H1 (cell line): ENCODE results near the gene MAIP1. TPM values are rescaled to one million over a fixed set of nuclear protein-coding genes. Genes with fewer than 3 reads are reported as not detected.
A peak's percentile ranks its signal among the peaks of the same experiment; 100 is the strongest.

Experiments used
- CTCF ChIA-PET: fragments of 300-600 bp; sonication (Branson Sonifier 250); formaldehyde crosslinking; loops from one replicate; lab custom pipeline; 2021; ENCODE audit not compliant: partially characterized antibody; lab: Charles Lee
- POLR2A ChIA-PET: fragments of 300-600 bp; sonication (Branson Sonifier 250); formaldehyde crosslinking; loops from one replicate; lab custom pipeline; 2021; ENCODE audit warnings: inconsistent platforms; ENCODE audit not compliant: partially characterized antibody; lab: Charles Lee
- DNase-seq, 2 experiments: peaks; one replicate each; pipeline versions ENCODE4 v3.0.0 to v3.0.0-alpha.2; 2010 to 2022; ENCODE audit warnings: low spot score in 2 of 2, low read depth in 1 of 2, mixed read lengths in 1 of 2
- FAIRE-seq: peaks from 2 replicates; lab custom pipeline; 2011; peaks lifted over from hg19 to GRCh38; lab: Jason Lieb, UNC
- H2AFZ ChIP-seq: 2 replicates; pipeline ENCODE4 v1.8.1; 2012; ENCODE audit warnings: low read length, inconsistent platforms
- H2AK5ac ChIP-seq: 2 replicates; pipeline ENCODE4 v1.6.1; 2013; ENCODE audit warnings: low read depth, low read length
- H2BK120ac ChIP-seq: replicated peaks from 2 replicates; pipeline ENCODE3; 2013; ENCODE audit warnings: low read depth, low read length, inconsistent platforms
- H2BK12ac ChIP-seq: 2 replicates; pipeline ENCODE4 v1.6.1; 2013; ENCODE audit warnings: low read depth, low read length
- H2BK15ac ChIP-seq: 2 replicates; pipeline ENCODE4 v1.6.1; 2013; ENCODE audit warnings: low read length
- H2BK20ac ChIP-seq: 2 replicates; pipeline ENCODE4 v1.6.1; 2013; ENCODE audit warnings: low read length
- H2BK5ac ChIP-seq: 2 replicates; pipeline ENCODE4 v1.6.1; 2013; ENCODE audit warnings: low read depth, low read length
- H3K14ac ChIP-seq: 2 replicates; pipeline ENCODE4 v1.6.1; 2013; ENCODE audit warnings: inconsistent platforms; ENCODE audit not compliant: insufficient read length
- H3K18ac ChIP-seq: 2 replicates; pipeline ENCODE4 v1.6.1; 2013; ENCODE audit warnings: low read length; ENCODE audit errors: extremely low read depth
- H3K23ac ChIP-seq: 2 replicates; pipeline ENCODE4 v1.6.1; 2013; ENCODE audit warnings: inconsistent platforms; ENCODE audit not compliant: insufficient read length
- H3K23me2 ChIP-seq: 2 replicates; pipeline ENCODE4 v1.6.1; 2013; ENCODE audit warnings: low read depth, low read length
- H3K27ac ChIP-seq: 2 replicates; pipeline ENCODE4 v1.6.1; 2011; ENCODE audit warnings: low read depth, low read length, inconsistent platforms
- H3K27me3 ChIP-seq, 4 experiments: replicated peaks in 1 of 4; 1 replicate in 1 of 4; 2 replicates in 3 of 4; pipeline versions ENCODE4 v1.6.1 to v1.8.1; 2011 to 2013; ENCODE audit warnings: low read length in 3 of 4, mild to moderate bottlenecking in 3 of 4, inconsistent platforms in 2 of 4, mixed read lengths in 2 of 4, moderate library complexity in 1 of 4; ENCODE audit not compliant: control insufficient read depth in 3 of 4, insufficient read depth in 3 of 4; ENCODE audit errors: extremely low read depth in 1 of 4
- H3K36me3 ChIP-seq, 4 experiments: 2 replicates each; pipeline versions ENCODE4 v1.6.1 to v1.8.1; 2011 to 2013; ENCODE audit warnings: mild to moderate bottlenecking in 4 of 4, low read length in 3 of 4, moderate library complexity in 2 of 4, control low read depth in 1 of 4, inconsistent platforms in 1 of 4; ENCODE audit not compliant: insufficient read depth in 4 of 4, control insufficient read depth in 2 of 4
- H3K4ac ChIP-seq: replicated peaks from 2 replicates; pipeline ENCODE3; 2013; ENCODE audit warnings: low read length, low read depth, mixed read lengths, inconsistent platforms; ENCODE audit not compliant: insufficient read length
- H3K4me1 ChIP-seq, 4 experiments: replicated peaks in 1 of 4; 1 replicate in 1 of 4; 2 replicates in 3 of 4; pipeline versions ENCODE4 v1.6.1 to v1.8.1; 2011 to 2013; ENCODE audit warnings: low read length in 3 of 4, inconsistent platforms in 2 of 4, mixed read lengths in 1 of 4; ENCODE audit not compliant: insufficient read depth in 4 of 4, control insufficient read depth in 3 of 4
- H3K4me2 ChIP-seq, 2 experiments: 2 replicates each; pipeline versions ENCODE4 v1.6.1 to v1.8.1; 2011 to 2013; ENCODE audit warnings: low read depth in 2 of 2, low read length in 2 of 2, control low read depth in 1 of 2, inconsistent platforms in 1 of 2, mild to moderate bottlenecking in 1 of 2; ENCODE audit not compliant: insufficient read depth in 1 of 2
- H3K4me3 ChIP-seq, 4 experiments: fragments of 200-600, 300-600 bp in 1 of 4; sonication (generic), shearing (Covaris generic), sonication (Bioruptor Twin) in 1 of 4; 2 replicates each; pipeline versions ENCODE4 v1.5.1 to v1.8.1; 2011 to 2016; ENCODE audit warnings: low read length in 4 of 4, low read depth in 3 of 4, control low read depth in 2 of 4, inconsistent platforms in 2 of 4, mild to moderate bottlenecking in 2 of 4, mixed read lengths in 1 of 4, moderate library complexity in 1 of 4; ENCODE audit not compliant: insufficient read depth in 2 of 4; ENCODE audit errors: extremely low read depth in 1 of 4
- H3K56ac ChIP-seq: replicated peaks from 2 replicates; pipeline ENCODE3; 2013; ENCODE audit warnings: low read depth, mild to moderate bottlenecking, mixed read lengths, low read length, inconsistent platforms; ENCODE audit not compliant: insufficient read length
- H3K79me1 ChIP-seq: 2 replicates; pipeline ENCODE4 v1.6.1; 2013; ENCODE audit warnings: low read depth, low read length, control low read depth
- H3K79me2 ChIP-seq, 2 experiments: 2 replicates each; pipeline versions ENCODE4 v1.6.1 to v1.8.1; 2012 to 2013; ENCODE audit warnings: low read length in 2 of 2, mild to moderate bottlenecking in 2 of 2, inconsistent platforms in 1 of 2; ENCODE audit not compliant: insufficient read depth in 2 of 2, control insufficient read depth in 1 of 2
- H3K9ac ChIP-seq, 4 experiments: replicated peaks in 1 of 4; 1 replicate in 1 of 4; 2 replicates in 3 of 4; pipeline versions ENCODE4 v1.6.1 to v1.8.1; 2011 to 2013; ENCODE audit warnings: low read depth in 3 of 4, low read length in 3 of 4, control low read depth in 2 of 4, mild to moderate bottlenecking in 2 of 4, moderate library complexity in 2 of 4, inconsistent platforms in 1 of 4; ENCODE audit errors: extremely low read depth in 1 of 4
- H3K9me3 ChIP-seq, 2 experiments: 2 replicates each; pipeline versions ENCODE4 v1.6.1 to v1.8.1; 2012 to 2013; ENCODE audit warnings: mild to moderate bottlenecking in 2 of 2, moderate library complexity in 2 of 2, control low read depth in 1 of 2, inconsistent platforms in 1 of 2, low read depth in 1 of 2, low read length in 1 of 2, mixed read lengths in 1 of 2; ENCODE audit not compliant: insufficient read depth in 2 of 2
- H4K20me1 ChIP-seq, 2 experiments: replicated peaks in 1 of 2; 2 replicates each; pipeline versions ENCODE3 to v1.8.1; 2011 to 2013; ENCODE audit warnings: inconsistent platforms in 2 of 2, low read length in 2 of 2, mild to moderate bottlenecking in 1 of 2; ENCODE audit not compliant: insufficient read depth in 2 of 2, control insufficient read depth in 1 of 2
- H4K5ac ChIP-seq: 2 replicates; pipeline ENCODE4 v1.6.1; 2013; ENCODE audit warnings: low read length, low read depth, mixed read lengths, inconsistent platforms; ENCODE audit not compliant: insufficient read length
- H4K8ac ChIP-seq: 2 replicates; pipeline ENCODE4 v1.8.0; 2013; ENCODE audit warnings: mild to moderate bottlenecking, moderate library complexity, low read length, inconsistent platforms; ENCODE audit not compliant: insufficient read depth; ENCODE audit errors: extremely low read depth
- H4K91ac ChIP-seq: replicated peaks from 2 replicates; pipeline ENCODE3; 2013; ENCODE audit warnings: low read length, mixed read lengths, inconsistent platforms; ENCODE audit not compliant: insufficient read length
- EGR1 ChIP-seq: IDR thresholded peaks from 2 replicates; pipeline ENCODE4 v1.6.1; 2011; ENCODE audit warnings: low read depth, low read length, borderline replicate concordance
- JUN ChIP-seq: IDR thresholded peaks from 2 replicates; pipeline ENCODE4 v1.6.1; 2011; ENCODE audit warnings: low read depth, mild to moderate bottlenecking, improper control_type of control experiment, low read length
- KDM1A ChIP-seq: fragments of 200-600, 300-600 bp; sonication (generic); IDR thresholded peaks from 2 replicates; pipeline ENCODE4 v1.7.1; 2016; ENCODE audit warnings: mild to moderate bottlenecking, low read length, borderline replicate concordance
- MAFK ChIP-seq: IDR thresholded peaks from 2 replicates; pipeline ENCODE4 v1.6.1; 2012; ENCODE audit warnings: low read depth, mild to moderate bottlenecking, improper control_type of control experiment, low read length
- NANOG ChIP-seq: IDR thresholded peaks from 2 replicates; pipeline ENCODE4 v1.6.1; 2011; ENCODE audit warnings: low read length, low read depth, mild to moderate bottlenecking, inconsistent platforms; ENCODE audit not compliant: insufficient read depth, poor library complexity, severe bottlenecking
- RAD21 ChIP-seq, 2 experiments: IDR thresholded peaks in 1 of 2; conservative IDR thresholded peaks in 1 of 2; 2 replicates each; pipeline ENCODE4 v1.6.1; 2011; ENCODE audit warnings: low read depth in 2 of 2, low read length in 2 of 2, improper control_type of control experiment in 1 of 2, inconsistent platforms in 1 of 2, mild to moderate bottlenecking in 1 of 2, moderate library complexity in 1 of 2
- RFX5 ChIP-seq: IDR thresholded peaks from 2 replicates; pipeline ENCODE4 v1.6.1; 2011; ENCODE audit warnings: low read depth, low read length, improper control_type of control experiment, borderline replicate concordance
- SIN3A ChIP-seq, 2 experiments: IDR thresholded peaks in 1 of 2; conservative IDR thresholded peaks in 1 of 2; 2 replicates each; pipeline ENCODE4 v1.6.1; 2011 to 2012; ENCODE audit warnings: low read length in 2 of 2, improper control_type of control experiment in 1 of 2, low read depth in 1 of 2, mild to moderate bottlenecking in 1 of 2
- SIX5 ChIP-seq: IDR thresholded peaks from 2 replicates; pipeline ENCODE4 v1.6.1; 2011; ENCODE audit warnings: mild to moderate bottlenecking, low read depth, low read length
- SP1 ChIP-seq: IDR thresholded peaks from 2 replicates; pipeline ENCODE4 v1.6.1; 2011; ENCODE audit warnings: low read depth, low read length
- TEAD4 ChIP-seq: IDR thresholded peaks from 2 replicates; pipeline ENCODE4 v1.6.1; 2012; ENCODE audit warnings: low read depth, low read length, inconsistent platforms, mixed read lengths
- WGBS, 2 experiments: shearing (Covaris generic) in 1 of 2; methylation state at CpG; one replicate each; pipeline versions ENCODE4 v1.1.6 to v1.1.7; 2013 to 2015; ENCODE audit warnings: low lambda C conversion rate in 2 of 2, mixed read lengths in 2 of 2, inconsistent platforms in 1 of 2, low coverage in 1 of 2, missing lambda C conversion rate in 1 of 2; ENCODE audit not compliant: insufficient replicate concordance in 2 of 2, insufficient coverage in 1 of 2, insufficient read length in 1 of 2; ENCODE audit errors: extremely low coverage in 1 of 2, missing lambda C conversion rate in 1 of 2; 5-methylcytosine and 5-hydroxymethylcytosine counted together
- polyA plus RNA-seq, 7 experiments: library from polyadenylated mRNA; depleted of rRNA in 3 of 7; stranded (reverse) in 5 of 7; unstranded in 2 of 7; fragments of >200 nt in 5 of 7; fragments of 200-250 nt in 2 of 7; gene quantifications; 1 replicate in 5 of 7; 2 replicates in 1 of 7; 4 replicates in 1 of 7; pipeline versions ENCODE4 v1.2.1 to v1.2.3, GENCODE V29; 2011 to 2013; ENCODE audit warnings: missing spikeins in 2 of 7, mixed read lengths in 2 of 7
- total RNA-seq: library from RNA; stranded (reverse); fragmentation: NEBNext Ultra II Directional; extraction: Animal tissue kit (Norgen Biotek cat#: 25700); gene quantifications from 2 replicates; pipeline ENCODE4 v1.2.1, GENCODE V29; 2021

MAIP1 gene
- total and polyA plus RNA-seq, 2 of the 8 experiments (the other 6 are each of a cell fraction or from before 2014, with no cell fraction given), result 23.2 to 28.5 TPM

DNA sequence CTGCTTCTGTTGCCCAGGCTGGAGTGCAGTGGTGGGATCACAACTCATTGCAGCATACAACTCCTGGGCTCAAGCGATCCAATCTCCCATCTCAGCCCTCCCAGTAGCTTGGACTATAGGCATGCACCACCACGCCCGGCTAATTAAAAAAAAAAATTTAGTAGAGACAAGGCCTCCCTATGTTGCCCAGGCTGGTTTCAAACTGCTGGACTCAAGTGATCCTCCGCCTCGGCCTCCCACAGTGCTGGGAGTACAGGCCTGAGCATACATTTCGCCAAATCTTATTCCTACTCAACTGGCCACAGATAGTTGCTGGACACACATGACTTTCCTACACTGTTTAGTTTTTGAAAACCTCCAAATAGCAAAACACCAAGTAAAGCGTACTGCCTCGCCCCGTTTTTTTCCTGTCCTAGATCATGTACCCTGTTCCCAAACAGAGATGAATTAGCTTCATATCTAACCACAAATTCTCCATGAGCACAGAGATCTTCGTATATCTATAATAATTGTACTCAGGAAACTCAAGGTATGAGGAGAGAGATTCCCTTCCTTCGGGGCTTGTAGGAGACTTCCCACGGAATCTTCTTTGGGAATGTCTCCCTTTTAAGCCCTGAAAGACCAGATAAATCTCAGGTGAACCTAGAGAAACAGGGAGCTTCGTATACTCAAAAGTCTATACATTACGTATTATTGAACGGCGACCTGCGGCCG is 44.9 kb upstream of the MAIP1 start:
- H3K4me2 ChIP-seq, result peak overlapping the region; percentile 81 to 89
- H3K23ac ChIP-seq, result no peak overlapping the region
- 41% methylated on average over 18 of the region's 18 CpGs; no CpG with 5 or more reads in 1 of the 2 experiments for WGBS, 2 experiments
- H3K9ac ChIP-seq, result peak overlapping the region; percentile 34 to 72 (median 58)
- no peaks in the 10 kb centered on the region for H3K27me3 ChIP-seq
- H3K18ac ChIP-seq, result peak overlapping the region; percentile 39; the same call in 1 of the 2 replicates
- ChIA-PET POLR2A (interaction anchor here (0.8 to 2.7 kb wide), 12 partner anchors 8 to 123 kb away, joined by 3 to 14 read pairs (median 5); no protein-coding TSS in a partner anchor), CTCF (interaction anchor here (0.7 to 1.2 kb wide), 3 partner anchors 27 to 439 kb away, joined by 3 read pairs; no protein-coding TSS in a partner anchor)
- peaks cover 0 to 3% (median 0%) of the 10 kb centered on the region in 4 experiments; a peak in 2 of 7 replicates for H3K4me1 ChIP-seq
- peak overlapping the region; percentile 3; the same call in 1 of the 2 replicates for H2BK12ac ChIP-seq
- H3K79me2 ChIP-seq, result peaks cover 28 to 37% of the 10 kb centered on the region in 2 experiments
- DNase-seq (no peak), FAIRE-seq (no peak)
- H3K14ac ChIP-seq, result no peak overlapping the region
- peak overlapping the region; percentile 77 for H4K8ac ChIP-seq
- no peaks in the 10 kb centered on the region for H3K9me3 ChIP-seq
- no peaks in the 10 kb centered on the region; the same call in none of the 2 replicates for H3K23me2 ChIP-seq
- no peak overlapping the region for H2BK120ac ChIP-seq
- H2BK15ac ChIP-seq, result no peak overlapping the region
- no peak overlapping the region for H3K4ac ChIP-seq
- H3K4me3 ChIP-seq, result peak overlapping the region; percentile 51 to 97 (median 74)
- H4K91ac ChIP-seq, result no peak overlapping the region
- no peak overlapping the region for H2BK20ac ChIP-seq
- H4K5ac ChIP-seq, result peak overlapping the region; percentile 67
- no peak overlapping the region; the same call in 1 of the 2 replicates for H2BK5ac ChIP-seq
- no peak overlapping the region for H2AK5ac ChIP-seq
- peaks cover 0 to 15% (median 3%) of the 10 kb centered on the region in 4 experiments; a peak in 4 of 8 replicates for H3K36me3 ChIP-seq
- H3K27ac ChIP-seq, result peak overlapping the region; percentile 77
- no peak overlapping the region for H3K56ac ChIP-seq
- peak overlapping the region; percentile 98 for H2AFZ ChIP-seq
- peaks cover 1% of the 10 kb centered on the region in 2 experiments for H4K20me1 ChIP-seq
- no peaks in the 10 kb centered on the region for H3K79me1 ChIP-seq
- TF ChIP-seq MAFK, result no peak
- TF ChIP-seq SP1, result no peak
- TF ChIP-seq EGR1, result no peak
- no peak for TF ChIP-seq RFX5
- TF ChIP-seq JUN, result no peak
- TF ChIP-seq SIN3A (conservative IDR thresholded peaks at IDR 0.05 in 1 of 2, IDR thresholded peaks at IDR 0.05 in 1 of 2; ENCODE audit: low read depth in 1 of 2, low read length in 2 of 2), result no peak
- no peak for TF ChIP-seq KDM1A
- TF ChIP-seq TEAD4, result no peak
- no peak for TF ChIP-seq RAD21 (IDR thresholded peaks at IDR 0.05 in 1 of 2, conservative IDR thresholded peaks at IDR 0.05 in 1 of 2; ENCODE audit: low read depth in 2 of 2, low read length in 2 of 2)
- no peak for TF ChIP-seq NANOG
- TF ChIP-seq SIX5, result no peak
